T47D (cell line): ENCODE measurements around the gene CCDC174.

Source experiments
- DNase-seq, 2 experiments: peaks; one replicate each; pipeline versions ENCODE4 v3.0.0 to v3.0.0-alpha.2; 2011 to 2012; ENCODE audit warnings: low read depth in 1 of 2, low spot score in 1 of 2
- JUND ChIP-seq: IDR thresholded peaks from 2 replicates; pipeline ENCODE4 v1.6.1; 2012; ENCODE audit warnings: low read depth
- in situ Hi-C: cut with HindIII; loops from 2 replicates; pipeline ENCODE4 v1.10.0; 2016; ENCODE audit warnings: low sequenced_read_pairs, low pct_unique_long_range_greater_than_20kb

Gene CCDC174

GRCh38 chr3:14616606-14617507 is 34.7 kb upstream of the CCDC174 start:
- in situ Hi-C loops: no loop called here
- no peak for TF ChIP-seq JUND
- no peak for DNase-seq

GRCh38 chr3:14617508-14618023 is 34.0 kb upstream of the CCDC174 start:
- no peak for TF ChIP-seq JUND
- no peak for DNase-seq
- in situ Hi-C loops: no loop called here

DNA sequence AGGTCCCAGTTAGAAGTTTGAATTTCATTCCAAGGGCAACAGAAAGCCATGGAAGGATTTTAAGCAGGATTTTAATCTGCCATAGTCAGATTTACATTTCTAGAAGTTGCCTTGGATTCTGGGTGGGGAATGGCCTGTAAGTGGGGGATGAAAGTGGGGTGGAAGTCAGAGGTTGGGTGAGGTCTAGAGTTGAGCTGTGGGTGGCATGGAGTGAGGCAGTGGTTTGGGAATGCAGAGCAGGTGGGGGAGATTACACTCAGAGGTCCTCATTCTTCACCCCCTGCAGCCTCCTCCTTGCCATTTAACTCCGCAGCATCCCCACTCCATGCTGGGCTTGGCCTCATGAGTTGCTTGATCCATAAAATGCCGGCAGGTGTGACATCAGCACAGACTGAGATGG is 32.0 kb upstream of the CCDC174 start:
- TF ChIP-seq JUND: no peak
- in situ Hi-C loops: no loop called here
- DNase-seq: no peak

DNA sequence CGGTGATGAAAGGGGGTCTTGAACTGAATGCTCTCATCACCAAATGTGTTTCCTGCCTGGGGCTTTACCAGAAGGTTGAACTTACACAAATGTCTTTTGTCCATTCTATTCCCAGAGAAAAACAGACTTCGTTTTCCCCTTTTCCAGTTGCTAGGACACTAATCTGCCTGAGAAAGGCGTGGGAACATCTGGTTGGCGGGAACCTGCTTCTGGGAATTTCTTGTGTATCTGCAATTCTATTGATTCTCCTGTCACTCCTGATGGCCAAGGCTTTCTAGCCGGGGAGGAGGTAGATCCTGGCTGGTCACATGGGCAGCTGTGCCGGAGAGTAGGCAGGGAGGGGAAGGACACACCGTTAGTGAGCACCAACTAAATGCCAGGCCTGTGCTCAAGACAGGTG is 31.1 kb upstream of the CCDC174 start:
- in situ Hi-C loops: no loop called here
- DNase-seq: no peak
- TF ChIP-seq JUND: no peak

DNA sequence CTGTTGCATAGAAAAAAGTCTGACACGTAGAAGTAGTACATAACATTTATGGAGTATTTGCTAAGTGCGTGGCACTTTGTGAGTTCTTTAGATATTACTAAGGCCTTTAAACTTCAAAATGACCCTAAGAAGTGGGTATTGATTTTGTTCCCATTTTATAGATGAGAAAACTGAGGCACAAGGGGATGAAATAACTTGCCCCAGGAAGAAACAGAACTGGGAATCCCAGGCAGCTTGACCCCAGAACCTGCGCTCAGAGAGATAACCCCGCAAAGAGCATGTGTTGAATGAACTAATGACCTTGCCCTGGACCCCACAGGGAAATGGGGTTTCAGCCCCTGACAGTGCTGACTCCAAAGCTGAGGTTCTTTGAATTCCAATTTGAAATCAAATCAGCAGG is 30.5 kb upstream of the CCDC174 start:
- in situ Hi-C loops: no loop called here

DNA sequence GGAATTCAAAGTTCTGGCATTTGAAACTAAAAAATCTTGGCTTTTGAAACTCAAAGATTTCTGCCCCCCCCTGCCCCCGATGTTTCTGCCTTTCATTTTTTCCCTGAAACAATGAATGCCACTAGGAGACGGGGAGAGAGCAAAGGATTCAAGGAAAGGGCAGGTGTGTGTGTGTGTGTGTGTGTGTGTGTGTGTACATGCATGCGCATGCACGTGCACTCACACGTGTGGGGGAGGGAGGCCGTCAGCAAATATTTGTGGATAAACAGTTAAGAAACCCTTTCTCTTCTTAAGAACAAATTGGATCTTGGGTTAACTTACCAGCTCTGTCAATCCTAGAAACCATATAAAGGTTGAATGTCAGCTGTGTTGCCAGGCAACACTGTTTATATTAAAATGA is 29.2 kb upstream of the CCDC174 start:
- peak in 1 of 2 experiments; percentile 35 for DNase-seq
- in situ Hi-C loops: no loop called here
- no peak for TF ChIP-seq JUND

More for the DNA sequence above, 30.5 kb upstream of the CCDC174 start:
- no peak for TF ChIP-seq JUND
- no peak for DNase-seq

DNA sequence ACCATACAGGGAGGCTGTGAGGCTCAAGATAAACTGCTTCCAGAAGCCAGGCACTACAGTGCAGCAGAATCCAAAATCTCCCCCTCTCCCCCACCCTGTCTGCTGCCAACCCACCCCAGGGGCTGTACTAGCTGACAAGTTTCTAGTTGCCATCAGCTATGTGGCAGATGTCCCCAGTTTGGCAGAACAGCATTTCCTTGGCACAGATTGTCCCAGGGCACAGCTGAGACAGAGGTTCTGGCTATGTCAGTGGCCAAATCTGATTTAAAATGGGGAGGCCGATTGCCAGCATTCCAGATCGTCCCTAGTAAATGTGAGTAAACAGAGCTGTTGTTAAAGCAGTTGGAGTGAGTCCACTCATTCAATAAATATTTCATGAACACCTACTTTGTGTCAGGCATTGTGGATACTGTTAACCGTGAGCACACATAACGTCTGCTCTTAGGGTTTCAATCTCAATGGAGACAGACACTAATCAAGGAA is 28.0 kb upstream of the CCDC174 start:
- in situ Hi-C loops: no loop called here
- no peak; the same call in 1 of the 2 replicates for TF ChIP-seq JUND

GRCh38 chr3:14624498-14624897 is 27.1 kb upstream of the CCDC174 start:
- in situ Hi-C loops: no loop called here
- no peak for TF ChIP-seq JUND
- no peak for DNase-seq

More for the DNA sequence above, 28.0 kb upstream of the CCDC174 start:
- peak in 1 of 2 experiments; percentile 54 for DNase-seq

- no peak for DNase-seq
- in situ Hi-C loops: no loop called here
- TF ChIP-seq JUND: no peak
These were observed 26.1 kb upstream of the CCDC174 start for GRCh38 chr3:14625443-14625842.

GRCh38 chr3:14627815-14628214 is 23.7 kb upstream of the CCDC174 start:
- no peak for DNase-seq
- in situ Hi-C loops: no loop called here
- TF ChIP-seq JUND: no peak

- in situ Hi-C loops: no loop called here
- no peak for TF ChIP-seq JUND
- no peak for DNase-seq
These were observed 23.2 kb upstream of the CCDC174 start for GRCh38 chr3:14628406-14628805.

- DNase-seq: no peak
- in situ Hi-C loops: no loop called here
- TF ChIP-seq JUND: no peak
These were observed 21.0 kb upstream of the CCDC174 start for GRCh38 chr3:14630404-14631100.

- no peak for DNase-seq
- TF ChIP-seq JUND: no peak
- in situ Hi-C loops: no loop called here
These were observed 20.5 kb upstream of the CCDC174 start for GRCh38 chr3:14631101-14631497.
